Head of caudate nucleus (tissue), 42 donors: Measurements from ENCODE around the gene DCAF6.
A peak's percentile ranks its signal among the peaks of the same experiment; 100 is the strongest.
"Not testable (repeated sequence)": the region's sequence is repeated elsewhere in the genome, so short reads cannot be mapped to it uniquely, and the experiment has no call there.

Source experiments
- DNase-seq, 42 donors: peaks; one replicate each; pipeline versions ENCODE4 v3.0.0 to v3.0.0-alpha.2; 2020 to 2021; ENCODE audit warnings: mixed read lengths in 7 of 42
- intact Hi-C: fragments of 100-400 bp; cut with DNase I; formaldehyde crosslinking; loops from one replicate; pipeline ENCODE4 v1.15.0; 2022

Gene DCAF6

GRCh38 chr1:167997037-167997575 lies 60.6 kb downstream of the DCAF6 start:
- no peak for DNase-seq
- intact Hi-C loops = no loop called here

GRCh38 chr1:167999877-168000276 lies 63.4 kb downstream of the DCAF6 start:
- intact Hi-C loops = no loop called here
- DNase-seq = no peak

- intact Hi-C loops = no loop called here
- no peak for DNase-seq
Observed at GRCh38 chr1:168000656-168001055, 64.2 kb downstream of the DCAF6 start.

- no peak for DNase-seq
- intact Hi-C loops = no loop called here
Observed at GRCh38 chr1:168001213-168001612, 64.7 kb downstream of the DCAF6 start.

- DNase-seq = peak in 18 of 42 donors; percentile 2 to 57 (median 17)
- intact Hi-C loops = no loop called here
Observed at GRCh38 chr1:168004531-168004930, 68.0 kb downstream of the DCAF6 start.

GRCh38 chr1:168005529-168005928 lies 69.0 kb downstream of the DCAF6 start:
- DNase-seq = no peak
- intact Hi-C loops = no loop called here

- no peak for DNase-seq
- intact Hi-C loops = no loop called here
Observed at GRCh38 chr1:168007691-168008090, 71.2 kb downstream of the DCAF6 start.

- intact Hi-C loops = no loop called here
Observed at GRCh38 chr1:168008595-168008994, 72.1 kb downstream of the DCAF6 start.

GRCh38 chr1:168009322-168009721 lies 72.8 kb downstream of the DCAF6 start:
- intact Hi-C loops = no loop called here
- DNase-seq = no peak

More at GRCh38 chr1:168008595-168008994, 72.1 kb downstream of the DCAF6 start:
- DNase-seq = no peak

- intact Hi-C loops = no loop called here
- DNase-seq = no peak
Observed at GRCh38 chr1:168019407-168019806, 82.9 kb downstream of the DCAF6 start.

GRCh38 chr1:168031198-168031597 lies 94.7 kb downstream of the DCAF6 start:
- DNase-seq = no peak
- intact Hi-C loops = no loop called here

GRCh38 chr1:168031627-168032026 lies 95.1 kb downstream of the DCAF6 start:
- no peak for DNase-seq
- intact Hi-C loops = no loop called here

- DNase-seq = no peak
- intact Hi-C loops = no loop called here
Observed at GRCh38 chr1:168032029-168032428, 95.5 kb downstream of the DCAF6 start.

- intact Hi-C loops = no loop called here
- DNase-seq = no peak
Observed at GRCh38 chr1:168035345-168035744, 98.9 kb downstream of the DCAF6 start.

- intact Hi-C loops = no loop called here
- DNase-seq = no peak
Observed at GRCh38 chr1:168042362-168042761, 105.9 kb downstream of the DCAF6 start.

- no peak for DNase-seq
Observed at GRCh38 chr1:168045311-168045710, 108.8 kb downstream of the DCAF6 start.

GRCh38 chr1:168050307-168050706 lies 113.8 kb downstream of the DCAF6 start:
- intact Hi-C loops = no loop called here
- no peak for DNase-seq

More at GRCh38 chr1:168045311-168045710, 108.8 kb downstream of the DCAF6 start:
- intact Hi-C loops = no loop called here

GRCh38 chr1:168050880-168051279 lies 114.4 kb downstream of the DCAF6 start:
- no peak for DNase-seq
- intact Hi-C loops = no loop called here

- intact Hi-C loops = no loop called here
- peak in 1 of 42 donors; percentile 1 for DNase-seq
Observed at GRCh38 chr1:168053681-168054080, 117.2 kb downstream of the DCAF6 start.

GRCh38 chr1:168054117-168054516 lies 117.6 kb downstream of the DCAF6 start:
- DNase-seq = peak in 17 of 42 donors; percentile 10 to 51 (median 25)
- intact Hi-C loops = no loop called here

- intact Hi-C loops = not testable (repeated sequence)
Observed at GRCh38 chr1:168056152-168056551, 119.7 kb downstream of the DCAF6 start.

GRCh38 chr1:168057355-168057754 lies 120.9 kb downstream of the DCAF6 start:
- intact Hi-C loops = no loop called here
- DNase-seq = no peak

More at GRCh38 chr1:168056152-168056551, 119.7 kb downstream of the DCAF6 start:
- DNase-seq = not testable (repeated sequence)
